AG09309 (cell line): ENCODE results near the gene ESRRG.

Experiments used
- DNase-seq: peaks from one replicate; pipeline ENCODE4 v3.0.0-alpha.2; 2010; ENCODE audit warnings: low read depth
- H3K4me3 ChIP-seq: 2 replicates; pipeline ENCODE4 v1.5.1; 2011; ENCODE audit warnings: mild to moderate bottlenecking, low read depth, low read length, moderate library complexity; ENCODE audit not compliant: control insufficient read depth
- CTCF ChIP-seq: IDR thresholded peaks from 2 replicates; pipeline ENCODE4 v1.5.1; 2011; ENCODE audit warnings: mild to moderate bottlenecking, low read depth, low read length, inconsistent platforms; ENCODE audit not compliant: insufficient read depth, control insufficient read depth; ENCODE audit errors: missing control alignments

ESRRG gene

GRCh38 chr1:216549796-216550195 is 173.4 kb downstream of the ESRRG start:
- DNase-seq, result no peak
- no peak for TF ChIP-seq CTCF
- no peak overlapping the region for H3K4me3 ChIP-seq

- TF ChIP-seq CTCF, result no peak
- H3K4me3 ChIP-seq, result no peak overlapping the region
- no peak for DNase-seq
These were observed 180.5 kb downstream of the ESRRG start for GRCh38 chr1:216542741-216543140.

- H3K4me3 ChIP-seq, result no peak overlapping the region
- no peak for DNase-seq
- TF ChIP-seq CTCF, result no peak
These were observed 181.0 kb downstream of the ESRRG start for GRCh38 chr1:216542263-216542662.

GRCh38 chr1:216535751-216536150 is 187.5 kb downstream of the ESRRG start:
- no peak for TF ChIP-seq CTCF
- no peak for DNase-seq
- H3K4me3 ChIP-seq, result no peak overlapping the region

- H3K4me3 ChIP-seq, result no peak overlapping the region
- TF ChIP-seq CTCF, result no peak
- no peak for DNase-seq
These were observed 188.2 kb downstream of the ESRRG start for GRCh38 chr1:216535059-216535458.

GRCh38 chr1:216533776-216534175 is 189.5 kb downstream of the ESRRG start:
- DNase-seq, result no peak
- H3K4me3 ChIP-seq, result no peak overlapping the region
- TF ChIP-seq CTCF, result no peak

GRCh38 chr1:216532251-216532798 is 190.9 kb downstream of the ESRRG start:
- H3K4me3 ChIP-seq, result no peak overlapping the region

More at GRCh38 chr1:216532251-216532798, 190.9 kb downstream of the ESRRG start:
- TF ChIP-seq CTCF, result no peak
- no peak for DNase-seq
